HG03095 (cell line): ENCODE results near the gene GAL3ST2.
"Not testable (repeated sequence)": the region's sequence is repeated elsewhere in the genome, so short reads cannot be mapped to it uniquely, and the experiment has no call there.

Experiments
- ATAC-seq: cut with Tn5 transposase; IDR thresholded peaks from one replicate; pipeline ENCODE4 v1.9.1; 2021; ENCODE audit warnings: moderate library complexity; ENCODE audit not compliant: unreplicated experiment

Gene GAL3ST2

GRCh38 chr2:241791385-241791784 is 14.8 kb downstream of the GAL3ST2 start:
- not testable (repeated sequence) for ATAC-seq

GRCh38 chr2:241793385-241793784 is 16.8 kb downstream of the GAL3ST2 start:
- no peak for ATAC-seq

GRCh38 chr2:241794250-241794823 is 17.7 kb downstream of the GAL3ST2 start:
- ATAC-seq = no peak

GRCh38 chr2:241795021-241795999 is 18.7 kb downstream of the GAL3ST2 start:
- no peak for ATAC-seq

GRCh38 chr2:241796209-241796608 is 19.6 kb downstream of the GAL3ST2 start:
- ATAC-seq = no peak

GRCh38 chr2:241796610-241797138 is 20.1 kb downstream of the GAL3ST2 start:
- no peak for ATAC-seq

GRCh38 chr2:241797441-241798080 is 20.9 kb downstream of the GAL3ST2 start:
- no peak for ATAC-seq

- no peak for ATAC-seq
Observed at GRCh38 chr2:241798081-241798630, 21.5 kb downstream of the GAL3ST2 start.

GRCh38 chr2:241798631-241799521 is 22.3 kb downstream of the GAL3ST2 start:
- ATAC-seq = no peak

- ATAC-seq = no peak
Observed at GRCh38 chr2:241799522-241800197, 23.0 kb downstream of the GAL3ST2 start.

GRCh38 chr2:241800198-241800903 is 23.7 kb downstream of the GAL3ST2 start:
- ATAC-seq = not testable (repeated sequence)

GRCh38 chr2:241801611-241802420 is 25.2 kb downstream of the GAL3ST2 start:
- ATAC-seq = no peak

- no peak for ATAC-seq
Observed at GRCh38 chr2:241802421-241803318, 26.0 kb downstream of the GAL3ST2 start.

GRCh38 chr2:241803387-241804325 is 27.0 kb downstream of the GAL3ST2 start:
- ATAC-seq = no peak

- no peak for ATAC-seq
Observed at GRCh38 chr2:241804326-241805229, 28.0 kb downstream of the GAL3ST2 start.
